NT2/D1 (cell line): Measurements from ENCODE around the gene OSBPL6.

Experiments used
- YY1 ChIP-seq: IDR thresholded peaks from 2 replicates; pipeline ENCODE4 v1.6.1; 2011; ENCODE audit not compliant: insufficient read length, insufficient read depth
- ZNF274 ChIP-seq: IDR thresholded peaks from 2 replicates; pipeline ENCODE4 v1.6.1; 2011; ENCODE audit warnings: mild to moderate bottlenecking, low read depth, low read length

GRCh38 chr2:178301649-178302238 is 107.4 kb downstream of the OSBPL6 start:
- TF ChIP-seq YY1 = no peak
- TF ChIP-seq ZNF274 = no peak
